ENCODE data around the gene SERINC5.
A peak's percentile ranks its signal among the peaks of the same experiment; 100 is the strongest.

SERINC5 gene

DNA sequence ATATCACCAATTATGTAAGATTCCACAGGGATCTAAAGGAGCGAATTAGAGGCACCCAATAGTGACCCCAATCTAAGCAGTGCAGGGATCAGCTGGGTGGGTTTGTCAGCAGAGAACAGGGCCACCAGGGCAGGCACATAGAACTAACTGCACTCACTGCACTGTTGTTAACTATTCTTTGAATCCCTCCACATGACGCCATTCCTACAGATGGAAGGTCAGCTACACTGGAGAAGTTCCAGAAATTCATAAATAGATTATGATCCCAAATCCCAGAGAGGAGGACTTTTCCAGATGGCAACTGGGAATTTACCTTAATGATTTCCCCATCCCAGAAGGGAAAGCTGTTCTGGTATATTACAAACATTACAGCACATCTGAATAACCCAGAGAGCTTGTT lies 136.5 kb downstream of the SERINC5 start:
- Histone ChIP-seq H3K9me3 (ENCODE audit: insufficient read depth, low read depth, low read length) (no peaks in the 10 kb centered on the region; the same call in 1 of the 2 replicates), H3K4me1 (ENCODE audit: insufficient read depth, low read length, poor library complexity, severe bottlenecking) (peaks cover 4% of the 10 kb centered on the region), H3F3A (ENCODE audit: low read depth) (no peaks in the 10 kb centered on the region), H2AFZ (ENCODE audit: low read length) (no peak overlapping the region), H3K4me2 (ENCODE audit: low read depth, low read length, poor library complexity, severe bottlenecking) (no peak overlapping the region), H3K27me3 (ENCODE audit: insufficient read depth, low read length, poor library complexity, severe bottlenecking) (peaks cover 6% of the 10 kb centered on the region), H4K20me1 (ENCODE audit: insufficient read depth, low read length, poor library complexity, severe bottlenecking) (no peaks in the 10 kb centered on the region), H3K79me2 (ENCODE audit: insufficient read depth, low read length) (no peaks in the 10 kb centered on the region), H3K4me3 (ENCODE audit: low read length, poor library complexity, severe bottlenecking) (no peak overlapping the region), H3K9me2 (replicated peaks; ENCODE audit: low read depth, low read length) (no peaks in the 10 kb centered on the region), H3K9ac (ENCODE audit: low read depth, low read length, poor library complexity, severe bottlenecking) (no peak overlapping the region), H3K36me3 (ENCODE audit: insufficient read depth, low read length) (no peaks in the 10 kb centered on the region)
- TF ChIP-seq EZH2phosphoT487 (IDR thresholded peaks at IDR 0.05; ENCODE audit: borderline replicate concordance) = no peak
- TF ChIP-seq, protein P1, sequence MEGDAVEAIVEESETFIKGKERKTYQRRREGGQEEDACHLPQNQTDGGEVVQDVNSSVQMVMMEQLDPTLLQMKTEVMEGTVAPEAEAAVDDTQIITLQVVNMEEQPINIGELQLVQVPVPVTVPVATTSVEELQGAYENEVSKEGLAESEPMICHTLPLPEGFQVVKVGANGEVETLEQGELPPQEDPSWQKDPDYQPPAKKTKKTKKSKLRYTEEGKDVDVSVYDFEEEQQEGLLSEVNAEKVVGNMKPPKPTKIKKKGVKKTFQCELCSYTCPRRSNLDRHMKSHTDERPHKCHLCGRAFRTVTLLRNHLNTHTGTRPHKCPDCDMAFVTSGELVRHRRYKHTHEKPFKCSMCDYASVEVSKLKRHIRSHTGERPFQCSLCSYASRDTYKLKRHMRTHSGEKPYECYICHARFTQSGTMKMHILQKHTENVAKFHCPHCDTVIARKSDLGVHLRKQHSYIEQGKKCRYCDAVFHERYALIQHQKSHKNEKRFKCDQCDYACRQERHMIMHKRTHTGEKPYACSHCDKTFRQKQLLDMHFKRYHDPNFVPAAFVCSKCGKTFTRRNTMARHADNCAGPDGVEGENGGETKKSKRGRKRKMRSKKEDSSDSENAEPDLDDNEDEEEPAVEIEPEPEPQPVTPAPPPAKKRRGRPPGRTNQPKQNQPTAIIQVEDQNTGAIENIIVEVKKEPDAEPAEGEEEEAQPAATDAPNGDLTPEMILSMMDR (conservative IDR thresholded peaks at IDR 0.05; ENCODE audit: low read length) = no peak

DNA sequence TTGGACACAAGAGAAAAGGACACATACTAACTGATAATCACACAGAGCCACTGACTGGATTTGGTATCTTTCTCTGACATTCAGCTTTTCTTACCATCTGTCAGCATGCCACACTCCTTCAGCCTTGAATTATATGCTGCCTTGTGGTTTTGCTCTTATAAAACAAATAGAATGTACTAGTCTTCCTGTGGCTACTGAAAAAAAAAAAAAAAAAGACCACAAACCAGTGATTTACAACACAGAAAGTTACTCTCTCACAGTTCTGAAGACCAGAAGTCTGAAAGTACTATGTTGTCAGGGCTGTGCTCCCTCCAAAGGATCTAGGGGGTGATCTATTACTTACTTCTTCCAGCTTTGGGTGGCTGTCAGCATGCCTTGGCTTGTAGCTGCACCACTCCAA lies 138.4 kb downstream of the SERINC5 start:
- H3K9ac ChIP-seq (ENCODE audit: low read depth, low read length, poor library complexity, severe bottlenecking) = no peak overlapping the region
- H3K9me2 ChIP-seq (replicated peaks; ENCODE audit: low read depth, low read length) = no peaks in the 10 kb centered on the region
- no peaks in the 10 kb centered on the region for H3K79me2 ChIP-seq (ENCODE audit: insufficient read depth, low read length)
- no peak overlapping the region for H3K4me3 ChIP-seq (ENCODE audit: low read length, poor library complexity, severe bottlenecking)
- no peaks in the 10 kb centered on the region for H3F3A ChIP-seq (ENCODE audit: low read depth)
- peaks cover 4% of the 10 kb centered on the region for H3K4me1 ChIP-seq (ENCODE audit: insufficient read depth, low read length, poor library complexity, severe bottlenecking)
- H3K9me3 ChIP-seq (ENCODE audit: insufficient read depth, low read depth, low read length) = peaks cover 4% of the 10 kb centered on the region; the same call in 1 of the 2 replicates
- no peak overlapping the region for H3K4me2 ChIP-seq (ENCODE audit: low read depth, low read length, poor library complexity, severe bottlenecking)
- H3K36me3 ChIP-seq (ENCODE audit: insufficient read depth, low read length) = no peaks in the 10 kb centered on the region
- no peak overlapping the region for H2AFZ ChIP-seq (ENCODE audit: low read length)
- H4K20me1 ChIP-seq (ENCODE audit: insufficient read depth, low read length, poor library complexity, severe bottlenecking) = no peaks in the 10 kb centered on the region
- TF ChIP-seq, protein P1 (conservative IDR thresholded peaks at IDR 0.05; ENCODE audit: low read length) = no peak
- TF ChIP-seq EZH2phosphoT487 (IDR thresholded peaks at IDR 0.05; ENCODE audit: borderline replicate concordance) = 0 out of 2 replicates have a peak, but pooled peaks have one; percentile 9
- peaks cover 6% of the 10 kb centered on the region for H3K27me3 ChIP-seq (ENCODE audit: insufficient read depth, low read length, poor library complexity, severe bottlenecking)

DNA sequence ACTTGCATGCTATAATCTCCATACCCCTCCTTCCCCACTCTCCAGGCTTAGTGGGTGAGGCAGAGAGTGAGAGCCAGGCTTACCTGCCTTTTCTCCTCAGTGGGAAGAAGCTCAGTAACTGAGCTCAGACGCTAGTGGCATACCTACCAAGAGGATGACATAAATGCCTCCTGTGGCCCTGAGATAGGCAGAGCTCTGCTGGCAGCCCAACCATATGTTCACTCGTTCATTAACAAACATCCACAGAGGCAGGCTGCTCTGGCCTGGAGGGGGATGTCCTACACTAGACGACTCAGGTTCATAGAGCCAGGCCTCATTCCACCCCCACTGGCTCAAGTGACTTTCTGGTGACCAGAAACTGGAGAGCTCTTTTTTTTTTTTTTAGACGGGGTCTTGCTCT lies 139.4 kb downstream of the SERINC5 start:
- TF ChIP-seq, protein P1 (conservative IDR thresholded peaks at IDR 0.05; ENCODE audit: low read length) = no peak
- TF ChIP-seq EZH2phosphoT487 (IDR thresholded peaks at IDR 0.05; ENCODE audit: borderline replicate concordance) = no peak
- H3K9ac ChIP-seq (ENCODE audit: low read depth, low read length, poor library complexity, severe bottlenecking) = no peak overlapping the region

More for the DNA sequence above, 139.4 kb downstream of the SERINC5 start:
- peaks cover 4% of the 10 kb centered on the region; the same call in 1 of the 2 replicates for H3K9me3 ChIP-seq (ENCODE audit: insufficient read depth, low read depth, low read length)
- no peaks in the 10 kb centered on the region for H3F3A ChIP-seq (ENCODE audit: low read depth)
- no peaks in the 10 kb centered on the region for H3K36me3 ChIP-seq (ENCODE audit: insufficient read depth, low read length)
- peaks cover 4% of the 10 kb centered on the region for H3K4me1 ChIP-seq (ENCODE audit: insufficient read depth, low read length, poor library complexity, severe bottlenecking)
- H3K9me2 ChIP-seq (replicated peaks; ENCODE audit: low read depth, low read length) = no peaks in the 10 kb centered on the region
- H3K4me2 ChIP-seq (ENCODE audit: low read depth, low read length, poor library complexity, severe bottlenecking) = no peak overlapping the region
- H3K79me2 ChIP-seq (ENCODE audit: insufficient read depth, low read length) = no peaks in the 10 kb centered on the region
- no peaks in the 10 kb centered on the region for H4K20me1 ChIP-seq (ENCODE audit: insufficient read depth, low read length, poor library complexity, severe bottlenecking)
- H2AFZ ChIP-seq (ENCODE audit: low read length) = no peak overlapping the region
- peaks cover 6% of the 10 kb centered on the region for H3K27me3 ChIP-seq (ENCODE audit: insufficient read depth, low read length, poor library complexity, severe bottlenecking)
- no peak overlapping the region for H3K4me3 ChIP-seq (ENCODE audit: low read length, poor library complexity, severe bottlenecking)
